SJSA1 (cell line): Measurements from ENCODE around the gene TRIM52. TPM values are rescaled to one million over a fixed set of nuclear protein-coding genes. Genes with fewer than 3 reads are reported as not detected.
"Not testable (repeated sequence)": the region's sequence is repeated elsewhere in the genome, so short reads cannot be mapped to it uniquely, and the experiment has no call there.

Source experiments
- DNase-seq, 2 experiments: peaks; one replicate each; pipeline ENCODE4 v3.0.0-alpha.2; 2015 to 2020; ENCODE audit warnings: low spot score in 2 of 2, low read depth in 1 of 2
- H3K27ac ChIP-seq: fragments of 250-450 bp; sonication (Bioruptor Pico); 2 replicates; pipeline ENCODE4 v1.5.1; 2020; ENCODE audit warnings: mild to moderate bottlenecking, moderate library complexity
- H3K27me3 ChIP-seq: fragments of 250-450 bp; sonication (Bioruptor Pico); replicated peaks from 2 replicates; pipeline ENCODE4 v1.5.1; 2020; ENCODE audit warnings: mild to moderate bottlenecking, moderate library complexity
- H3K36me3 ChIP-seq: fragments of 250-450 bp; sonication (Bioruptor Pico); 2 replicates; pipeline ENCODE4 v1.5.1; 2020; ENCODE audit warnings: mild to moderate bottlenecking
- H3K4me1 ChIP-seq: fragments of 250-450 bp; sonication (Bioruptor Pico); replicated peaks from 2 replicates; pipeline ENCODE4 v1.6.1; 2021; ENCODE audit warnings: mild to moderate bottlenecking
- H3K4me3 ChIP-seq: fragments of 250-450 bp; sonication (Bioruptor Pico); 2 replicates; pipeline ENCODE4 v1.5.1; 2020; ENCODE audit warnings: mild to moderate bottlenecking
- H3K9me3 ChIP-seq: fragments of 250-450 bp; sonication (Bioruptor Pico); replicated peaks from 2 replicates; pipeline ENCODE4 v1.5.1; 2020; ENCODE audit warnings: mild to moderate bottlenecking
- total RNA-seq: library from RNA; depleted of rRNA; stranded (reverse); fragments of >200 nt; shearing (Covaris generic); gene quantifications from 2 replicates; pipeline ENCODE4 v1.2.3, GENCODE V29; 2014; rRNA removed

TRIM52 gene
- total RNA-seq, result 2.4 and 5.2 TPM in 2 replicates

GRCh38 chr5:181260720-181261319 lies at the start of gene TRIM52:
TSS of gene TRIM52 (minus strand) at chr5:181261143. CDS start at chr5:181260813, 330 bp downstream.
- Histone ChIP-seq H3K9me3 (no peaks in the 10 kb centered on the region; the same call in 1 of the 2 replicates), H3K27ac (peak within 1 kb of the TSS; percentile 92), H3K36me3 (peaks cover 58% of the 10 kb centered on the region), H3K27me3 (no peaks in the 10 kb centered on the region), H3K4me3 (peak within 1 kb of the TSS; percentile 84), H3K4me1 (peaks cover 30% of the 10 kb centered on the region)
- peak; percentile 96 to 97 for DNase-seq

- not testable (repeated sequence) for H3K36me3 ChIP-seq, H3K4me3 ChIP-seq, DNase-seq, H3K27me3 ChIP-seq, H3K27ac ChIP-seq, H3K4me1 ChIP-seq, H3K9me3 ChIP-seq
These were observed 26.4 kb upstream of the TRIM52 start for GRCh38 chr5:181287331-181287730.

GRCh38 chr5:181285962-181286705 lies 25.2 kb upstream of the TRIM52 start:
- H3K27ac ChIP-seq, H3K27me3 ChIP-seq, H3K4me3 ChIP-seq, H3K9me3 ChIP-seq, H3K36me3 ChIP-seq, H3K4me1 ChIP-seq, DNase-seq: not testable (repeated sequence)

- not testable (repeated sequence) for H3K36me3 ChIP-seq, H3K27ac ChIP-seq, H3K4me1 ChIP-seq, DNase-seq, H3K9me3 ChIP-seq, H3K27me3 ChIP-seq, H3K4me3 ChIP-seq
These were observed 23.2 kb upstream of the TRIM52 start for GRCh38 chr5:181283841-181284755.

GRCh38 chr5:181283347-181283746 lies 22.4 kb upstream of the TRIM52 start:
- Histone ChIP-seq H3K27me3 (no peaks in the 10 kb centered on the region), H3K27ac (no peak overlapping the region), H3K4me3 (no peak overlapping the region), H3K9me3 (no peaks in the 10 kb centered on the region), H3K4me1 (no peaks in the 10 kb centered on the region), H3K36me3 (no peaks in the 10 kb centered on the region)
- no peak for DNase-seq

- no peaks in the 10 kb centered on the region for H3K36me3 ChIP-seq
- H3K4me3 ChIP-seq, result no peak overlapping the region
- H3K27ac ChIP-seq, result no peak overlapping the region
- H3K9me3 ChIP-seq, result no peaks in the 10 kb centered on the region
- H3K4me1 ChIP-seq, result no peaks in the 10 kb centered on the region
- no peak for DNase-seq
- no peaks in the 10 kb centered on the region for H3K27me3 ChIP-seq
These were observed 21.9 kb upstream of the TRIM52 start for GRCh38 chr5:181282874-181283273.

GRCh38 chr5:181282415-181282814 lies 21.5 kb upstream of the TRIM52 start:
- not testable (repeated sequence) for H3K4me3 ChIP-seq, H3K9me3 ChIP-seq, H3K27ac ChIP-seq, H3K4me1 ChIP-seq, DNase-seq, H3K27me3 ChIP-seq, H3K36me3 ChIP-seq

- Histone ChIP-seq H3K9me3 (no peaks in the 10 kb centered on the region), H3K4me3 (no peak overlapping the region), H3K4me1 (no peaks in the 10 kb centered on the region), H3K27ac (no peak overlapping the region), H3K27me3 (no peaks in the 10 kb centered on the region), H3K36me3 (no peaks in the 10 kb centered on the region)
- DNase-seq, result no peak
These were observed 21.0 kb upstream of the TRIM52 start for GRCh38 chr5:181281984-181282316.

GRCh38 chr5:181281077-181281983 lies 20.4 kb upstream of the TRIM52 start:
- no peak for DNase-seq
- Histone ChIP-seq H3K9me3 (no peaks in the 10 kb centered on the region), H3K36me3 (no peaks in the 10 kb centered on the region), H3K4me3 (no peak overlapping the region), H3K27me3 (no peaks in the 10 kb centered on the region), H3K4me1 (no peaks in the 10 kb centered on the region), H3K27ac (no peak overlapping the region)

GRCh38 chr5:181280251-181280762 lies 19.4 kb upstream of the TRIM52 start:
- no peak for DNase-seq
- Histone ChIP-seq H3K27me3 (no peaks in the 10 kb centered on the region), H3K4me3 (no peak overlapping the region)

GRCh38 chr5:181273433-181273744 lies 12.4 kb upstream of the TRIM52 start:
- not testable (repeated sequence) for H3K4me1 ChIP-seq, H3K36me3 ChIP-seq, DNase-seq, H3K9me3 ChIP-seq, H3K27ac ChIP-seq, H3K27me3 ChIP-seq, H3K4me3 ChIP-seq

More at GRCh38 chr5:181280251-181280762, 19.4 kb upstream of the TRIM52 start:
- H3K36me3 ChIP-seq, result no peaks in the 10 kb centered on the region
- no peaks in the 10 kb centered on the region for H3K4me1 ChIP-seq
- H3K9me3 ChIP-seq, result no peaks in the 10 kb centered on the region
- no peak overlapping the region for H3K27ac ChIP-seq

GRCh38 chr5:181271081-181271480 lies 10.1 kb upstream of the TRIM52 start:
- Histone ChIP-seq H3K9me3 (no peaks in the 10 kb centered on the region), H3K27ac (no peak overlapping the region), H3K4me1 (no peaks in the 10 kb centered on the region), H3K27me3 (no peaks in the 10 kb centered on the region), H3K36me3 (no peaks in the 10 kb centered on the region), H3K4me3 (no peak overlapping the region)
- DNase-seq, result no peak

GRCh38 chr5:181267907-181268306 lies 7.0 kb upstream of the TRIM52 start:
- H3K9me3 ChIP-seq, H3K4me3 ChIP-seq, H3K4me1 ChIP-seq, H3K27ac ChIP-seq, H3K27me3 ChIP-seq, H3K36me3 ChIP-seq, DNase-seq: not testable (repeated sequence)
